GM12873 (cell line): ENCODE results near the gene GLDC.

ENCODE experiments used
- CTCF ChIP-seq: IDR thresholded peaks from 2 replicates; pipeline ENCODE4 v1.5.1; 2012; ENCODE audit warnings: low read depth, mild to moderate bottlenecking, moderate library complexity, low read length, control low read depth; ENCODE audit not compliant: insufficient read depth; ENCODE audit errors: missing control alignments

The GLDC gene

GRCh38 chr9:6658628-6659353 is 13.3 kb upstream of the GLDC start:
- TF ChIP-seq CTCF: no peak

DNA sequence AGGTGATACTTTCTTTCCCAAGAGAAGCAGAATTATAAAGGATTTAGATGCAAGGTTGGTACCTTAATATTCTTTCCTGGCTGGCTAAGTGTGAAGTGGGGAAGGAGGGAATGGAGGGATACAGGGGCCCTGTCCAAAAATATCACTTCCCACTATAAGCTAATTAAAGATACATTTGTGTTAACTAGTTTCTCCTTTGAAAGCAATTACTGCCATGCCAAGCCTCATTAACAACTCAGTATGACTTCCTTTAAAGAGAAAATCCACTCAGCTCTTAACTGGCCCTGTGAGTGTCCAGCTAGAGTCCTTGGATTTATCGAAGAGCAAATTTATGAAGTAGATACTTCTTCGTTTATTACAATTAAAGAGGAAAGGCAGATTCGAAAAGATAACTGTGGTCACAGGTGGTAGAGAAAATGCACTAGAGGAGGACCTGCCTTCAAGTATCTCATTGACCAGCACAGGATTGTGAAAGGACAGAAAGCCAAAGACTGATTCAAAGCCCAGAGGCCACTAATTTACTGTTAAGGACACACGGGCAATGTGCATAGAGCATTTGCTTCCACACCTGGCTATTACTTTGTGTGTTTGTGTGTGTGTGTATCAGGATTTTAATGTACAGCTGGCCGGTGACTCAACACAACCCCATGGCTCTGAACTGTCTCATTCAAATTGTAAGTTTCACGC is 11.2 kb upstream of the GLDC start:
- TF ChIP-seq CTCF: no peak

DNA sequence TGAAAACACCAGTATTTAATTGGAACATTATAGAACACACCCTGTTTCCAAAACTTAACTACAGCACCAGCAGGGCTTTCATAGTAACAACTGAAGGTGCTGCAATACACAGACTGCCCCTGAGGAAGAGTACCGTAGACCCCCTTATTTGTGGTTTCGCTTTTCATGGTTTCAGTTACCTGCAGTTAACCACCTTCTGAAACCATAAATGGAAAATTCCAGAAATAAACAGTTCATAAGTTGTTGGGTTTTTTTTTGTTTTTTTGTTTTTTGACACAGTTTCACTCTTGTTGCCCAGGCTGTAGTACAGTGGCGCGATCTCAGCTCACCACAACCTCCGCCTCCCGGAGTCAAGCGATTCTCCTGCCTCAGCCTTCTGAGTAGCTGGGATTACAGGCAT is 9.5 kb upstream of the GLDC start:
- TF ChIP-seq CTCF: no peak

- no peak for TF ChIP-seq CTCF
Observed at GRCh38 chr9:6646293-6646636, 736 bp upstream of the GLDC start.

GRCh38 chr9:6644346-6645104 is 1.0 kb downstream of the GLDC start:
- no peak for TF ChIP-seq CTCF

DNA sequence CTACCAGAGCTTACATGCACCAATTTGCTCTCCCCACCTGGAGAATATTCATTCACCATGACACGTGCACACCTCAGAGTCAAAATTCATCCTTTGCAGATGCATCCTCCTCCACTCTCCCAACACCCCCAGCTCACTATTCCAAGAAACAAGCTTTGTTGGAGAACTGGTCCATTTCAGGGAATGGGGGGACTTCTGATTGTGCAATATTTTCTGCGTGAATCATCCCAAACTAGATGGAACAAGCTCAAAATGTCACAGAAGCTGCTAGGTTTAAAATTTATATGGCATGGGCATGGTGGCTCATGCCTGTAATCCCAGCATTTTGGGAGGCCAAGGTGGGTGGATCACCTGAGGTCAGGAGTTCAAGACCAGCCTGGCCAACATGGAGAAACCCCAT is 3.6 kb downstream of the GLDC start:
- no peak for TF ChIP-seq CTCF

DNA sequence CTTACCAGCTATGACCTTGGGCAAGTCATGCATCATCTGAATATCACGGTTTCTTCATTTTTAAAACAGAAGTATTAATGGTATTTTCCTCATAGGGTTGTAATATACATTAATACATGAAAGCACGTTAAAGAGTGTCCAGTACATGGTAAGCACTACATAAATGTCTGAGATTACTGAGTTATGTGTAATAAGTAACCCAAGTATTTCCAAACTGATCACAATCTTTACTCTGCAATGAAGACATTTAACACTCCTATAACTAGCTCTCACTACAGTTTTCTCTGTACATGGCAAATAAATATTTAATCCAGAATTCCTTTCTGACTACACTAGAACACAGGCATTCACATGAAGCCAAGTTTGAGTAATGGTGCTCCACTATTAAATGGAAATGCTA is 4.0 kb downstream of the GLDC start:
- no peak for TF ChIP-seq CTCF
